ENCODE measurements around the gene GPC5.

DNA sequence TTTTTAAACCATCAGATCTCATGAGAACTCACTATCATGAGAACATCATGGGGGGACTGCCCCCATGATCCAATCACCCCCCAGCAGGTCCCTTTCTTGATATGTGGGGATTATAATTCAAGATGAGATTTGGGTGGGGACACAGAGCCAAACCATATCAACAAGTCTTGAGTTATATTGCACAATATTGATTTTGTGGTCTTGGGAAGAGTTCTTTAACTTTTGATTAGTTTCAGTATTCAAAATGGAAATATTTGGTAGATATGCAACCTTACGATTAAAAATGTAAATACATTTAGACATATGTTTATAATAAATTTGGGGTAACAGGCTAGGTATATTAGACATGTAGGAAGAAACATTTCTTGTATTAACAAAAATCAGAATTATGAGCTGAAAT, 188.2 kb downstream of the GPC5 start:
- TF ChIP-seq, protein P1, sequence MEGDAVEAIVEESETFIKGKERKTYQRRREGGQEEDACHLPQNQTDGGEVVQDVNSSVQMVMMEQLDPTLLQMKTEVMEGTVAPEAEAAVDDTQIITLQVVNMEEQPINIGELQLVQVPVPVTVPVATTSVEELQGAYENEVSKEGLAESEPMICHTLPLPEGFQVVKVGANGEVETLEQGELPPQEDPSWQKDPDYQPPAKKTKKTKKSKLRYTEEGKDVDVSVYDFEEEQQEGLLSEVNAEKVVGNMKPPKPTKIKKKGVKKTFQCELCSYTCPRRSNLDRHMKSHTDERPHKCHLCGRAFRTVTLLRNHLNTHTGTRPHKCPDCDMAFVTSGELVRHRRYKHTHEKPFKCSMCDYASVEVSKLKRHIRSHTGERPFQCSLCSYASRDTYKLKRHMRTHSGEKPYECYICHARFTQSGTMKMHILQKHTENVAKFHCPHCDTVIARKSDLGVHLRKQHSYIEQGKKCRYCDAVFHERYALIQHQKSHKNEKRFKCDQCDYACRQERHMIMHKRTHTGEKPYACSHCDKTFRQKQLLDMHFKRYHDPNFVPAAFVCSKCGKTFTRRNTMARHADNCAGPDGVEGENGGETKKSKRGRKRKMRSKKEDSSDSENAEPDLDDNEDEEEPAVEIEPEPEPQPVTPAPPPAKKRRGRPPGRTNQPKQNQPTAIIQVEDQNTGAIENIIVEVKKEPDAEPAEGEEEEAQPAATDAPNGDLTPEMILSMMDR (IDR thresholded peaks at IDR 0.05; ENCODE audit: insufficient read depth, low read length, poor library complexity, severe bottlenecking): no peak
- TF ChIP-seq EZH2phosphoT487 (conservative IDR thresholded peaks at IDR 0.05; ENCODE audit: low read length): no peak

Data from SU-DHL-6 (cell line).